Measurements from ENCODE around the gene ZXDC. TPM values are rescaled to one million over a fixed set of nuclear protein-coding genes. Genes with fewer than 3 reads are reported as not detected.

ZXDC gene
- total RNA-seq, 4 donors from 2014 or later = 40.5 to 97.5 (median 61.2) TPM

- Histone ChIP-seq H3K4me1 (no peaks in the 10 kb centered on the region), H3K36me3 (peaks cover 63% of the 10 kb centered on the region), H3K27ac (no peak overlapping the region), H3K27me3 (no peaks in the 10 kb centered on the region), H3K4me3 (no peak overlapping the region), H3K9me3 (no peaks in the 10 kb centered on the region)
- peak in 1 of 2 donors; percentile 30 for DNase-seq (ENCODE audit: low spot score in 2 of 2)
- WGBS = 85% methylated on average over 8 of the region's 8 CpGs
- TF ChIP-seq EP300 (IDR thresholded peaks at IDR 0.05) = no peak
- TF ChIP-seq CTCF (IDR thresholded peaks at IDR 0.05) = no peak
- TF ChIP-seq POLR2A (IDR thresholded peaks at IDR 0.05) = no peak
- no peak for TF ChIP-seq POLR2AphosphoS5 (IDR thresholded peaks at IDR 0.05)
Observed at GRCh38 chr3:126438186-126438585, 37.5 kb downstream of the ZXDC start.

GRCh38 chr3:126436826-126437717 lies 38.6 kb downstream of the ZXDC start:
- 96% methylated on average over 18 of the region's 18 CpGs for WGBS
- Histone ChIP-seq H3K36me3 (peaks cover 63% of the 10 kb centered on the region), H3K9me3 (no peaks in the 10 kb centered on the region), H3K27ac (no peak overlapping the region), H3K4me1 (no peaks in the 10 kb centered on the region), H3K4me3 (no peak overlapping the region), H3K27me3 (no peaks in the 10 kb centered on the region)
- TF ChIP-seq EP300 (IDR thresholded peaks at IDR 0.05) (no peak), POLR2A (IDR thresholded peaks at IDR 0.05) (no peak), POLR2AphosphoS5 (IDR thresholded peaks at IDR 0.05) (no peak), CTCF (IDR thresholded peaks at IDR 0.05) (no peak)
- DNase-seq (ENCODE audit: low spot score in 2 of 2) = no peak

- H3K9me3 ChIP-seq = no peaks in the 10 kb centered on the region
- no peaks in the 10 kb centered on the region for H3K27me3 ChIP-seq
- TF ChIP-seq EP300 (IDR thresholded peaks at IDR 0.05) (no peak), CTCF (IDR thresholded peaks at IDR 0.05) (no peak), POLR2A (IDR thresholded peaks at IDR 0.05) (no peak), POLR2AphosphoS5 (IDR thresholded peaks at IDR 0.05) (no peak)
- no peak overlapping the region for H3K27ac ChIP-seq
- no peak overlapping the region for H3K4me3 ChIP-seq
- peaks cover 54% of the 10 kb centered on the region for H3K36me3 ChIP-seq
- WGBS = 90% methylated on average over 7 of the region's 14 CpGs
- H3K4me1 ChIP-seq = no peaks in the 10 kb centered on the region
- no peak for DNase-seq (ENCODE audit: low spot score in 2 of 2)
Observed at GRCh38 chr3:126435456-126436315, 40.0 kb downstream of the ZXDC start.

- Histone ChIP-seq H3K4me1 (no peaks in the 10 kb centered on the region), H3K4me3 (no peak overlapping the region), H3K36me3 (peaks cover 51% of the 10 kb centered on the region), H3K27me3 (no peaks in the 10 kb centered on the region), H3K27ac (no peak overlapping the region), H3K9me3 (no peaks in the 10 kb centered on the region)
- TF ChIP-seq POLR2AphosphoS5 (IDR thresholded peaks at IDR 0.05) (no peak), POLR2A (IDR thresholded peaks at IDR 0.05) (no peak), EP300 (IDR thresholded peaks at IDR 0.05) (no peak), CTCF (IDR thresholded peaks at IDR 0.05) (no peak)
- 96% methylated on average over 4 of the region's 8 CpGs for WGBS
- no peak for DNase-seq (ENCODE audit: low spot score in 2 of 2)
Observed at GRCh38 chr3:126434931-126435411, 40.7 kb downstream of the ZXDC start.

GRCh38 chr3:126434264-126434590 lies 41.5 kb downstream of the ZXDC start:
- no peak overlapping the region for H3K27ac ChIP-seq
- no peak for TF ChIP-seq POLR2A (IDR thresholded peaks at IDR 0.05)
- TF ChIP-seq CTCF (IDR thresholded peaks at IDR 0.05) = no peak
- no peak for TF ChIP-seq EP300 (IDR thresholded peaks at IDR 0.05)
- TF ChIP-seq POLR2AphosphoS5 (IDR thresholded peaks at IDR 0.05) = no peak
- H3K9me3 ChIP-seq = no peaks in the 10 kb centered on the region
- no peaks in the 10 kb centered on the region for H3K4me1 ChIP-seq
- no peak for DNase-seq (ENCODE audit: low spot score in 2 of 2)
- H3K4me3 ChIP-seq = no peak overlapping the region
- H3K36me3 ChIP-seq = peaks cover 43% of the 10 kb centered on the region
- no peaks in the 10 kb centered on the region for H3K27me3 ChIP-seq
- WGBS = 80% methylated on average over 6 of the region's 6 CpGs

All from suprapubic skin (tissue), 4 donors.